Pons (tissue), 1 donor: ENCODE measurements around the gene BIK.
"Not testable (repeated sequence)": the region's sequence is repeated elsewhere in the genome, so short reads cannot be mapped to it uniquely, and the experiment has no call there.

Source experiments
- DNase-seq: peaks from one replicate; pipeline ENCODE4 v3.0.0-alpha.2; 2016; ENCODE audit warnings: low spot score

Gene BIK, protein sequence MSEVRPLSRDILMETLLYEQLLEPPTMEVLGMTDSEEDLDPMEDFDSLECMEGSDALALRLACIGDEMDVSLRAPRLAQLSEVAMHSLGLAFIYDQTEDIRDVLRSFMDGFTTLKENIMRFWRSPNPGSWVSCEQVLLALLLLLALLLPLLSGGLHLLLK

DNA sequence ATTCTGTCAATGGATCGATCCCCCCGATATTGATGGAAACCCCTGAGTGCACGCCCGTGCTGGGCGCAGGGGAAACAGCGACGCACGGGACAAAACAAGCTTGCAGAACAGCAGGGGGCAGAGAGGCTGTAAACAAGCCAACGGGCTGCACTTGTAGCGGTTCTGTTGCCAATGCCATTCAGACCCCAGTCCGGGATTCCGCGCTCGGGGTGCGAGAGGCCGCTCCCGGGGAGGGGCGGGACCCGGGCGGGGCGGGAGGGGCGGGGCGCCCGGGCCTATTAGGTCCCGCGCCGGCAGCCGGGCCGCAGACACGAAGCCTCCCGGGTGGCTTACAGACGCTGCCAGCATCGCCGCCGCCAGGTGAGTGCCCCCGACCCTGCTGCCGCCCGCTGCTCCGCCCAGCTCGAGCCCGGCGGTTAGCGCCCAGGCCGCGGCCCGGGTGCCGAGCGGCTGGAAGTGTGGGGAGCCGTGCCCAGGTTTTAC is at the start of gene BIK:
TSS of gene BIK (plus strand) at position 307 of the 483 bp plus-strand sequence. CDS start 13,273 bp downstream, outside the sequence.
- DNase-seq, result no peak

DNA sequence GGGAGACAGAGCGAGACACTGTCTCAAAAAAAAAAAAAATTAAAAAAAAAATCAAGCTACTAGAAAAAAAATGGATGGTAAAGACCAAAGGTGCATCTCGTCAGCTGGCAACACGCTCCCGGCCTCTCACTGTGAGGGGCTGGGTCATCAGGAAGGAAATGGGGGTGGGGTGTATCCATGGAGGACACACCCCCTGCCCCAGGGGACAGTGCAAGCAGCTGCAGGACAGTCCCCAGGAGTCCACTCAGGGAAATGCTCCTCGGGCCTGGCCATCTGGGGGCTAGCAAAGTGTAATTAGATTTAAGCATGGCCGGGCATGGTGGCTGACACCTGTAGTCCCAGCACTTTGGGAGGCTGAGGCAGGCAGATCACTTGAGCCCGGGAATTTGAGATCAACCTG is 44.4 kb upstream of the BIK start:
- DNase-seq, result no peak

DNA sequence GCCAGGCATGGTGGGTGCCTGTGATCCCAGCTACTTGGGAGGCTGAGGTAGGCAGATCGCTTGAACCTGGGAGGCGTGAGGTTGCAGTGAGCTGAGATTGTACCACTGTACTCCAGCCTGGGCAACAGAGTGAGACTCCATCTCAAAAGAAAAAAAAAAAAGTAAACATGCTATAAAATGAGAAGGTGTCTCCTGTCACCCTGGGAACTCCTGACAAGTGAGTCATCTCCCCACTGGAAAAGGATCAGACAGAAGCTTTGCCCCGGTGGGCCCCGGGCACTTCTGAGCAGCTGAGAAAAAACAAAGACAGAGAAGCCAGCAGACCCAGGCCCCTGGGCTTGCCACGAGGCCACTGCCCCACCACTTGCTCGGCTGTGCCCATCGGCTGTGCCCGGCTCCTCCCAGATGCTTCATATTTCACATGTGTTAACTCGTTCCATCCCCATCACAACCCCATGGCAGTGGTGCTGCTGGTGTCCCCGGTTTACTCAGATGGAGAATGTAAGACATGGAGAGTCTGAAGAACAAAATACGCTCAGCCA is 43.6 kb upstream of the BIK start:
- DNase-seq, result no peak

DNA sequence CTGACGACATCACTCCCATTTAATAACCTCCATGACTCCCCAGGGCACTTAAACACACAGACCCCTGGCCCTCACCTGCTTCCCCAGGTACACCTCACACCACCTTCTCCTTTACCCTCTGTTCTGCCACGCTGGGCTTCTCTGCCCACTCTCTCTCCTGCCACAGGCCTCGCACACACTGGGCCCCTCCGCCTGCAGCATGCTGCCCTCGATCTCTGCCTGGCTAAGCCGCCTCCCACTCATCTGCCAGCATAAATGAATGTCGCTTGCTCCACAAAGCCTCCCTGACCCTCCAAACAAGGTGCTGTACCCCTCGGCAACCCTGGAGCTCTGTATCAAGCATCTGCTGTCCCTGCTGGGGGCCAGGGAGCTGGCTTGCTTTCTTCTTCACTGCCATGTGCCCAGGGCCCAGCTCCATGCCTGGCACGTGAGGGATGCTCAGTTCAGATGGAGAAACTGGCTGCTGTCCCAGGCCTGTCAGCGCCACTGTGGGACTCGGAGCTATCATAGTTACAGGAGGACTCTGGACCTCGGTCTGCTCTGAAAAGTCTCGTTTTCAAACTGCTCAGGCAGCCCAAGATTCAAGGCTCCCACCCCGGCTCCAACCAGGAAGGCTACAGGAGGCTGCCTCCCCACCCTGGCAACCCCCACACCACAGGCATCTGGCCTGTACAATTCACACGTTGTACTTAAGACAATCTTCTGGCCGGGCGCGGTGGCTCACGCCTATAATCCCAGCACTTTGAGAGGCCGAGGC is 33.3 kb upstream of the BIK start:
- DNase-seq, result peak; percentile 15

DNA sequence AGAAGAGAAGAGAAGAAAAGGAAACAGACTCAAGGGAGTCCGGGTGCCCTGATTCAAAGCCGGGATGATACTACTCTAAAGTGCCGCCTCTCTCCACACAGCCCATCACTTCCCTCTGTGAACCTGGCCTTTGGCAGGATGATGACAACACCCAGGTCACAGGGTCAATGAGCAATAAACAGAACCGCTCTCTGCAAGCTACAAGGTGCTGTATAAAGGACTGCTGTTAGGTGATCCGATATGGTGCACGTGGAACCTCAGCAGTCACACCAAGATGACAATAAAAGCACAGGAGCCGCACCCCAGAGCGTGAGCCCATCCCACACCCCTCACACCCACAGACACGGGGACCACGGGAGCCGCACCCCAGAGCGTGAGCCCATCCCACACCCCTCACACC is 32.0 kb upstream of the BIK start:
- DNase-seq, result no peak

DNA sequence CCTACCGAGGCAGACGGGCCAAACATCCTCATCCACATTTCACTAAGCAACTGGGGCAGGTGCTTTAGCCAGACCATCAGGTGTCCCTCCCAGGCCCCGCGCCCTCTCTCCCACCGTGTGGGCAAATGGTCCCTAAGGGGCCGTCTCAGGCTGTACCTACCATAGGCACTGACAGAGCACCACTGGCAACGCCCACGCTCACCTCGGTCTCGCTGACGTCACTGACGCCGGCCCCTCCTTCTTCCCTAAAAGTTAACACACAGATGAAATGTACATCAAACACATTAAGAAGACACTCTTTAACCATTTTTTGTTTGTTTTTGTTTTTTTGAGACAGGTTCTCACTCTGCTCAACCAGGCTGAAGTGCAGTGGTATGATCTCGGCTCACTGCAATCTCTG is 30.8 kb upstream of the BIK start:
- no peak for DNase-seq

DNA sequence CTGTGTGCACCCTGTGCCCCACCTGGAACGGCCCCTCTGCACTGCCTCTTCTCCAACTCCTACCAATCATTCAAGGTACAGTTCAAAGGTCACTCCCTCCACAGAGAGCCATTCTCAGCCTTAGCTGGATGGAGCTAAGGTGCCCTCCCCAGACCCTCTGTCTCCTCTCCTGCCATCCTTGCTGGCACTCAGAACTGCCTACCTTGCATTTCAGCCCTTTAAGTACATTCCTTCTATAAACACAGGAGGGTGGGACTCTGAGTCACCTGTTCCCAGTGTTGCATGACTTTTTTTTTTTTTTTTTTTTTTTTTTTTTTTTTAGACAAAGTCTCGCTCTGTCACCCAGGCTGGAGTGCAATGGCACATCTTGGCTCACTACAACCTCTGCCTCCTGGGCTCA is 29.9 kb upstream of the BIK start:
- DNase-seq, result no peak

DNA sequence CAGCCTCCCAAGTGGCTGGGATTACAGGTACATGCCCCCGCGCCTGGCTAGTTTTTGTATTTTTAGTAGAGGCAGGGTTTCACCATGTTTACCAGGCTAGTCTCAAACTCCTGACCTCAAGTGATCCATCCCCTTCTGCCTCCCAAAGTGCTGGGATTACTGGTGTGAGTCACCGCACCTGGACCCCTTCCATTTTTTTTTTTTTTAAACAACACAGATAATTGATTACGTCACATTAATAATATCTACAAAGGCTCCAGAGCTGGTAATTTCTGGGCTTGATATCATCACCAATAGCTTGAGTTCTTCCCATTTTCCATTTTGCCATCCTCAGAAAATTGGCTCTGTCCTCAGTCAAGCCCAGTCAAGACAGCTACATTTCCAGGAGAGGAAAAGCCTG is 28.6 kb upstream of the BIK start:
- no peak for DNase-seq

DNA sequence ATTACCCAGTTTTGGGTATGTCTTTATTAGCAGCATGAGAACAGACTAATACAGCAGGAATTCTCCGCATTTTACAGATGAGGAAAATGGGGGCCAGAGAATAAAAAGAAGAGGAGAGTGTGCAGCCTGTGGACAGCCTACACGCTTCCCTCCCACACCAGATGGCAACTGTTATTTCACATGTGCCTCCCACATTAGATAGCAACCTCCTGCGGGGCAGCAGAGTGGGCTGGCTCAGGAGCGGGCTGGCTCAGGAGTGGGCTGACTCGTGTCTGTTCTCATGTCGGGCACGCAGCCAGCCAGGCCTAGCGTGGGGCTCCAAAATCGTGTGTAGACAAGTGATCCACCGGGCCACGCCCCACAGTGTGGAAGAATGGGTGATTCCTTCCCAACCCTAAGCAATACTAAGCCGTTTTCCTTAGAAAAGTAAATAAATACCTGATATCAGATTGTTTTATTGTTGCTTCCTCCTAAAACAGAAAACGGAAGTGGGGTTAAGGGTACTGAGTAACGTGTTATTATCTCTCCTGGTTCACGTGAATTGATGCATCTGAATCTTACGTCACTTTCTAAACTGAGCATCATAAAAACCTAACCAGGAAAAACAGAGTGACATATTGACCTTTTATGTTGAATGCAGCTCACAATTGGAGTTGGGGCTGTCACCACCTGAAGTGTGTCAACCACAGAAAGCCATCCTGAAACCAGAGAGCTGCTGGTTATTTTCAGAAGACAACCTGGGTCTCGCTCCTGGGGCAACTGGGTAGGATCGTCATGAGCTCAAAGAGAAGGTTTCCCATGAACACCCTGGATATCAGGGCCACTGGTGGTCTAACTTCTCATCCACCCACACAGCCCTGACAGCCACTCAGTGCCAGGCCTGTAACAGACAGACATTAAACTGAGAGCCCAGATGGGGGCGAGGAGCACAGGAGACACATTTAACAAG is 24.6 kb upstream of the BIK start:
- DNase-seq, result no peak

DNA sequence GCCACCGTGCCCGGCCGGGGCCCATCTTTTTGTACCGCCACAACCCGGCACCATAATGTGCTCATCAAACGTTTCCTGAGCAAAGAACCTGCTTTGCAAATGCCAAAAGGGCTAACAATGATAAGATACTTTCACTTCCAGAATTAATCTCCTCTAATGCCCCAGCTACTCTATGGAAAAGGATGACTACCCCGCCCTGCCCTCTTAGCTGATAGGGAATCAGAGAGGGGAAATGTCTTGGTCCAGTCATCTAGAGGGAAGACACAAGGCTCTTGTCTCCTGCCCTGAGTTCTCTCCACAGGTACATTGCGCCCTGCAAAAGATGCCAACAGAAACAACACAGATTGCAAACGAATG is 21.9 kb upstream of the BIK start:
- peak; percentile 3 for DNase-seq

DNA sequence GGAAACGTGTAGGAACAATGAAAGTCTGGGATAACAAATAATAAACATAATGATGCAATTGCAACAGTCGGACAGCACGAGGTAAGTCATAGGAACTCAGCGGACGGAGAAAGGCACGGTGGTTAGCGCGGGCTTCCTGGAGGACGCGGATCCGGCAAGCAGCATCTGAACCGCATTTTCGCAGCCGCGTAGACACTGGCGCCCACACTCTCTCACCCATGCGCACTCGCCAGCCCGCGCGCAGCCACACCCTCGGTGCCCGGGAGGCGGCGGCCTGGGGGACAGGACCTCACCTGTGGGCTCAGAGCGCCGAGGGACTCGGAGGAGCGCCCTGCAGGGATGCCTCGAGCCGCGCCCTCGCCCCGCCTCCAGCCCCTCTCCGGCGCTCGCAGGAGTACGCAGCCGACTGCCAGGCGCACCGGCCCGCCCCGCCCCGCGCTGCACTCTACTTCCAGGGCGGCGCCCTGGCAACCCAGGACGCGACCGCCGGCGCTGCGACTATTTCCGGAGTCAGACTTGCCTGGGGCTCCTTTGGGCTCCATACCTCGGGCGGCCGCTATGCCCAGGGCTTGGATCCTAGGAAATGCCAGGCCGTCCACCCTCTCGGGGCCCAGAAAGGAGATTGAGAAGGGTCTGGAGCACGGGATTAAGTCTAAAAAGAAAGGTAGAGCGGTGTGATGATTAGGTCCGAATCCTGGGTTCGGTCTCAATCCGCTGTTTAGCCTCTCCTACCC is 21.4 kb upstream of the BIK start, which contains the start of gene TTLL1:
TSS of gene TTLL1 (minus strand) at position 408 of the 734 bp plus-strand sequence. CDS start 13,805 bp downstream, outside the sequence.
- peak; percentile 64 for DNase-seq

DNA sequence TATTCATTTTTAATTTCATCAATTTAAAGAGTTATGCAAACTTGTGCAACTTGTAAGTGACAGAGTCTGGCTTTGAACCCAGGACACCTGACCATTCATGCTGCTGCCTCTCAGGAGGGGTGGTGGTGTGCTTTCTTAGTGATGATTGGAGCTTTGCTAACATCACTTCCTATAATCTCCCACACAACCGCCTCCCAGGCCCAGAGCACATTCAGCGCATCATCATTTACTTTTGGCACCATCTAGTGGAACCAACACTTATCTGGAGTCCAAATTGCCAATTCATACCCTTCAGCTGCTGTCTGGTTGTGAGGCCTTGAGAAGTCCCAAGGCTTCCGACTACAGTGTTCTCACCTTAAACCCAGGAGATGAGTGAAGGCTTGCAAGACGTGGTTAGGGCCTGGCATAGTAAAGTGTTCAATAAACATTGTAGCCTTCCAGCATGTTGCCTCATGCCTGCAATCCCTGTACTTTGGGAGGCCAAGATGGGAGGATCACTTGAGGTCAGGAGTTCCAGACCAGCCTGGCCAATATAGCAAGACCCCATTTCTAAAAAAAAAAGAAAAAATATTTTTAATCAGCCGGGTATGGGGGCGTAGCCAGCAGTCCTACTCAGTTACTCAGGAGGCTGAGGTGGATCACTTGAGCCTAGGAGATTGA is 20.3 kb upstream of the BIK start:
- peak; percentile 83 for DNase-seq

DNA sequence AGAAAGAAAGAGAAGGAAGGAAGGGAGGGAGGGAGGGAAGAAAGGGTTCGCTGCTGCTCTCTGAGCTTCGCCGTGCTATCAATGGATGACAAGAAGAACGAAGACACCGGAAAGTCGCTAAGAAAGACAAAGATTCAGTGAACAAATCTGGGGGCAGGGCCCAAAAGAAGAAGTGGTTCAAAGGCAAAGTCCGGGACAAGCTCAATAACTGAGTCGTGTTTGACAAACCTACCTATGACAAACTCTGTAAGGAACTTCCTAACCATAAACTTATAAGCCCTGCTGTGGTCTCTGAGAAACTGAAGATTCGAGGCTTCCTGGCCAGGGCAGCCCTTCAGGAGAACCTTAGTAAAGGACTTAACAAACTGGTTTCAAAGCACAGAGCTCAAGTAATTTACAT is 18.5 kb upstream of the BIK start:
- DNase-seq, result no peak

DNA sequence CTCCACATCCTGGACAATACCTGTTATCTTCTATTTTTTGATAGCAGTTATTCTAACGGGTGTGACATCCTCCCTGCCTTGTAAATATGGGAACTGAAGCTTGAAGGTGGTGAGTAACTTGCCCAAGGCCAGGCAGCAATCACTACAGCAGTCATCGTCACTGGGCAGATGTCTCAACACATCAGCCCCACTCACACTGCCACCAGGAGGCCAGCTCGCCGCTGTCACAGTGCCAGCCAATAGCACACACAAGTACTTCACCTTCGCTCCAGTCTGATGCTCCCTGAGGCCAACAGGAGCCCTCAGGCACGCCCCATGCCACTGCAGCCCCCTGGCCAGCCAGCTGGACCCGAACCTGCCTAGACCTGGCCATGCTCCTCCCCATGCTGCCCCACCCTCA is 16.5 kb upstream of the BIK start:
- no peak for DNase-seq

DNA sequence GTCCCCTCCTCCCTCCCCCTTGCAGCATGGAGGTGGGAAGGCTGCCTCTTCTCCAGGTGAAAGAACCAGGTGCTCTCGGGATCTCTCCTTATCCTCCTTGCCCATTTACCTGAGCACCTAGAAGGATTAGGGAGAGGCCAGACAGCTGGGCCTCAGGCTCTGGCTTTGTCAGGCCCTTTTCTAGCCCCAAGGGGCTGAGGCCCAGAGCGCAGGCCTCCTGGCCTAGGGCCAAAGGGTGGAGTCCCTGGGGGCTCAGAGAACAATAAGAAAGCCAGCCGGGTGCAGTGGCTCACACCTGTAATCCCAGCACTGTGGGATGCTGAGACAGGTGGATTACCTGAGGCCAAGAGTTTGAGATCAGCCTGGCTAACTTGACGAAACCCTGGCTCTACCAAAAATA is 16.0 kb upstream of the BIK start:
- no peak for DNase-seq

DNA sequence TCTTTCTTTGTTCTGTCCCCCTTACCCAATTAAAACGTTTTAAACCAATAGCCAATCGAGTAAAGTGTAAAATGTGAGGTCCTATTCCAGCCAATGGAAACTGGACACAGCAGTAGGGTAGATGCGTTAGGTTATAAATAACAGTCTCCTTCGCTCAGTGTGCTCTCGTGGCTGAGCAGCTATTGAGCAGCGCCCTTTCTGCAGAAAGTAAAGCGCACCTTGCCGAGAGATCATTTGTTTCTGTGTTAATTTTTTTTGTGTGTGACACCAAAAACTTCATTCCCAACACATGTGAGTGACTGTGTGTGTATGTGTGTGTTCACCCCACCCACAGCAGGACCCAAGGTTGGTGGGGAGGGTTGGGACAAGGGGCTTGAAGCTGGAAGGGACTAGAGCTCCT is 14.1 kb upstream of the BIK start:
- DNase-seq, result no peak

DNA sequence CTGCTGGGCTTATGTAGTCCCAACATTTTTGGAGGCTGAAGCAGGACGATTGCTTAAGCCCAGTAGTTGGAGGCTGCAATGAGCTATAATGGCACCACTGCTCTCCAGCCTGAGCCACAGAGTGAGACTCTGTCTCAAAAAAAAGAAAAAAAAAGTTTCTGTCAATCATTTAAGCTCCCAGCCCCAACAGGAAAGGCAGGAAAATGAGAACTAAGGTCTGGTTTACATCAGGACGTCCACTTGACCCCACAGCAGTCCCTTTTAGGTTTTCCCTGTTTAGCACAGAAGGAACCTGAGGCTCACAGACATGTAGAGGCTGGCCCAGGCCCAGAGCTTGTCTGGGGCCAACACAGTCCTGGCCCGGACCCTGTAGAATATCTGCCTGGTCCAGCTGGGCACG is 12.2 kb upstream of the BIK start:
- no peak for DNase-seq

DNA sequence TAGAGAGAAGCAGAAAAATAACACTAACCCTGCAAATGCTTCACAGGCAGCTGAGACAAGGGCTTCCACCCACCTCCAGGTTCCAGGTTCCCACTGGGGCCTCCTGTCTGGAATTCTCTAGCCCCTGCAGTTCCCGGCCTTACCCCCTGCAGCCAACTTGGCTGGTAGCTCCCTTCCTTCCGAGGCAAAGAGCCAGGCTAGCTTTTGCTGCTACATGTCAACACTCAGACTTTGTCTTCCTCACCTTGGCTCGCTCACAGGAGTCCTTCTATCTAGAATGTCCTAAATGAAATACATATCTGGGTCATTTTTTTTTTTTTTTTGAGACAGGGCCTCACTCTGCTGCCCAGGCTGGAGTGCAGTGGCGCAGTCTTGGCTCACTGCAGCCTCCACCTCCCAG is 11.5 kb upstream of the BIK start:
- no peak for DNase-seq

DNA sequence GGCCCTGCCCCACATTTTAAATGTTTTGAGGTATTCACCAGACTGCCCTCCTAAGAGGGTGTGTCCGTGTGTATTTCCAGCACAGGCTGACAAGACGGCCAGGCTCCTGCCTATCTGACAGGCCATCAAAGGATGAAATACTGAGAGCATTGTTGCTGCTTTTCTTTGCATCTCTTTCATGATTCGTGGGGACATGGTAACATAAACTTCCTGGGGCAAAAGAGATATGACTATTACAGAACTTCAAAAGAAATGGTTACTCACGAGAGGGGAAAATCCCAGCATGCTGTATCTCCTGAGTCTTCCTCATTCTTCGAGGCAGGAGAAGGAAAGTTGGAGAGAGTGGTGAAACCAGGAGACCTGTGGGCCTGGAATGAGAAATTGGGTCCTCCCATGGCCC is 10.3 kb upstream of the BIK start:
- DNase-seq, result no peak

DNA sequence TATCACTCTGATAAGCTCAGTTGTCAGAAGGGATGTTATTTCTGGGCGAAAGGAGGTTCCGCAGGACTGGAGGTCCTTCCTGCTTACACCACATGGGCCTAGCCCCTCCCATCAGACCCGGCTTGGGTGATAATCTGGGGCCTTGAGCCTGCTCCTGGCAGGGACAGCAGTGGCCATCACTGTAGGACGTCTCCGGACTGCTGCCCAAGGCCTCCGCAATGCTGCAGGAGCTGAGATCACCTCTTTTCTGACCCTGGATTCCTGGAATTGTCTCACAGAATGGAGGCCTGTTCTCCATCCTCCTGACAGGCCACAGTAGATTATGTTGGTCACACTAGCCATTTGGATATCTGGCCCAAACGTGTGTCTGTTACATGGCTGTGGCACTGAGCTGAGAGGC is 9.2 kb upstream of the BIK start:
- no peak for DNase-seq

DNA sequence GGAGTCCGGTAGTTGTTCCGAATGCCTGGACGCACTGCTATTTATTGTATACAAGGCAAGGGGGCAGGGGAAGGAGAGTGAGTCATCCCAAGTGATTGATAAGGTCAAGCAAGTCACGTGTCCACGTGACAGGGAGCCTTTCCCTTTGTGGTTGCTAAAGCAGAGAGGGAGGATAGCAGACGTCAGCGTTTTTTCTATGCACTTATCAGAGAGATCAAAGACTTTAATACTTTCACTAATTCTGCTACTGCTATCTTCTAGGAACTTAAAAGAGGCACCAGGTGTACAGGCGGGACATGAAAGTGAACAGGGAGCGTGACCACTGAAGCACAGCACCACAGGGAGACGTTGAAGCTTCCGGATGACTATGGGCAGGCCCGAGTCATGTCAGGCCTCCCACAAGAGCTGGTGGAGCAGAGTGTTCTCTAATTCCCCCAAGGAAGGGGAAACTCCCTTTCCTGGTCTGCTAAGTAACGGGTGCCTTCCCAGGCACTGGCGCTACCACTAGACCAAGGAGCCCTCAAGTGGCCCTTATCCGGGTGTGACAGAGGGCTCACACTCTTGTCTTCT is 6.4 kb upstream of the BIK start:
- DNase-seq, result not testable (repeated sequence)
